GM13977 (cell line): Measurements from ENCODE around the gene DLG2.

Source experiments
- DNase-seq: peaks from one replicate; pipeline ENCODE4 v3.0.0; 2012; ENCODE audit warnings: low spot score
- in situ Hi-C: fragments of 300-500 bp; cut with MboI; formaldehyde crosslinking; loops from one replicate; pipeline ENCODE4 v1.12.0; 2022; ENCODE audit warnings: low sequenced_read_pairs, low pct_unique_long_range_greater_than_20kb, mixed read lengths, inconsistent platforms; ENCODE audit not compliant: unreplicated experiment
- TF ChIP-seq, protein P1 (sequence below): IDR thresholded peaks from 2 replicates; pipeline ENCODE4 v1.5.1; 2012; ENCODE audit warnings: mild to moderate bottlenecking, control low read depth; ENCODE audit not compliant: insufficient read depth; ENCODE audit errors: extremely low read depth, missing control alignments

DLG2 gene

DNA sequence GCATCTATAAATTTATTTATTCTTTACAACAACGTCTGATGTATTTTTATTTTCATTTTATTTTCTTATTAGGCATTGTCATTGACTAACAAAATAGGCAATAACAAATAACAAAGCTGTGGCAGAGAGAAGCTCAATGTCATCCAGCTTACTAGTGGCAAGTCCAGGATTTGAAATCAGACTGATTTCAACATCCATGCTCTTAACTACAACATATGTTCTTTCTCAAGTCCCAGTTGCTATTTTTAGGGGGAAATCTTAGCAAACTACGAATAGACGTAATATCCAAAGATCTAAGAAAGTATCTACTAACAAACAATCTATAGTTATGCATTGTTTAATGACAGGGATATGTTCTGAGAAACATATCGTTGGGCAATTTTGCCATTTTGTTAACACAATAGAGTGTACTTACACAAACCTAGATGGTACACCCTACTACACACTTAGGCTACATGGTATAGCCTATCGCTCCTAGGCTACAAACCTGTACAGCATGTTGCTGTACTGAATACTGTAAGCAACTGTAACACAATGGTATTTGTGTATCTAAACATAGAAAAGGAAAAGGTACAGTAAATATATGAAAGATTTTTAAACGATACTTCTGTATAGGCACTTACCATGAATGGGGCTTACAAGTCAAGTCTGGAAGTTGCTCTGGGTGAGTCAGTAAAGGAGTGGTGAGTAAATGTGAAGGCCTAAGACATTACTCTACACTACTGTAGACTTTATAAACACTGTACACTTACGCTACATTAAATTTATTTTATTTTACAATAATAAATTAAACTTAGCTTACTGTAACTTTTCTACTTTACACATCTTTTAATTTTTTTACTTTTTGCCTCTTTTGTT is 151.3 kb downstream of the DLG2 start:
- no peak for DNase-seq
- in situ Hi-C loops = no loop called here
- TF ChIP-seq, protein P1, sequence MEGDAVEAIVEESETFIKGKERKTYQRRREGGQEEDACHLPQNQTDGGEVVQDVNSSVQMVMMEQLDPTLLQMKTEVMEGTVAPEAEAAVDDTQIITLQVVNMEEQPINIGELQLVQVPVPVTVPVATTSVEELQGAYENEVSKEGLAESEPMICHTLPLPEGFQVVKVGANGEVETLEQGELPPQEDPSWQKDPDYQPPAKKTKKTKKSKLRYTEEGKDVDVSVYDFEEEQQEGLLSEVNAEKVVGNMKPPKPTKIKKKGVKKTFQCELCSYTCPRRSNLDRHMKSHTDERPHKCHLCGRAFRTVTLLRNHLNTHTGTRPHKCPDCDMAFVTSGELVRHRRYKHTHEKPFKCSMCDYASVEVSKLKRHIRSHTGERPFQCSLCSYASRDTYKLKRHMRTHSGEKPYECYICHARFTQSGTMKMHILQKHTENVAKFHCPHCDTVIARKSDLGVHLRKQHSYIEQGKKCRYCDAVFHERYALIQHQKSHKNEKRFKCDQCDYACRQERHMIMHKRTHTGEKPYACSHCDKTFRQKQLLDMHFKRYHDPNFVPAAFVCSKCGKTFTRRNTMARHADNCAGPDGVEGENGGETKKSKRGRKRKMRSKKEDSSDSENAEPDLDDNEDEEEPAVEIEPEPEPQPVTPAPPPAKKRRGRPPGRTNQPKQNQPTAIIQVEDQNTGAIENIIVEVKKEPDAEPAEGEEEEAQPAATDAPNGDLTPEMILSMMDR = no peak

DNA sequence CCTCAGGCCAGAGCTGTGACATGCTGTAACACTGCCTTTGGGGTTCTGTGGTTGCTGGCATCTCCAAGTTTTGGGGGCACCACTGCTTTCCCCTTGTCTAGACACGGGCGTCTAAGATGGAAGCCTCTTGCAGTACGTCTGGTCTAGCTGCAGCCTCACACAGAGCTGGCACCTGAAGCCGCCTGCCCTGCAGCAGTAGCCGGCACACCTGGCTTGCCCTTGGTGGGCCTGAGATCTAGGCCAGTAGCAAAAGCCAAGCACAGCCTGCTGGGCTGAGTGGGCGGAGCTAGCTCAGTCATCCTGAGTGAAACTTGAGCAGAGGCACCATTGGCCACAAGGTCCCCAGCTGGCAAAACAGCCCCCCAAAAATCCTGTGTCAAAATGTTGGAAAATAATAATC is 154.2 kb downstream of the DLG2 start:
- TF ChIP-seq, protein P1 = no peak
- DNase-seq = no peak
- in situ Hi-C loops = no loop called here

DNA sequence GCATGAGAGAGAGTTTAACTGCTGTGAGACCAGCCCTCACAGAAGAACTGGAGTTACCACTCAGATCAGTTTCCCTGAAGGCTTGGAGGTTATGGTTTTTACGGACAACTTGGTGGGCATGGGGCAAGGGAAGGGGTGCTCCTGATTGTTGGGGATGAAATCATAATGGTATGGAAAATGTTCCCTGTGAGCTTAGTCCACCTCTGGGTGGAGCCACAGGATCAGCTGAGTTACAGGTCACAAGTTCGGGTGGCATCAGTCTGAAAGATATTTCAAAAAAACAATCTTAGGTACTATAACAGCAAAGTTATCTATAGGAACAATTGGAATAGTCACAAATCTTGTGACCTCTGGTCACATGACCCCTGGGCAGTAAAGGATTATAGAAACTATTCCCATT is 162.9 kb downstream of the DLG2 start:
- in situ Hi-C loops = no loop called here
- TF ChIP-seq, protein P1 = no peak
- no peak for DNase-seq

DNA sequence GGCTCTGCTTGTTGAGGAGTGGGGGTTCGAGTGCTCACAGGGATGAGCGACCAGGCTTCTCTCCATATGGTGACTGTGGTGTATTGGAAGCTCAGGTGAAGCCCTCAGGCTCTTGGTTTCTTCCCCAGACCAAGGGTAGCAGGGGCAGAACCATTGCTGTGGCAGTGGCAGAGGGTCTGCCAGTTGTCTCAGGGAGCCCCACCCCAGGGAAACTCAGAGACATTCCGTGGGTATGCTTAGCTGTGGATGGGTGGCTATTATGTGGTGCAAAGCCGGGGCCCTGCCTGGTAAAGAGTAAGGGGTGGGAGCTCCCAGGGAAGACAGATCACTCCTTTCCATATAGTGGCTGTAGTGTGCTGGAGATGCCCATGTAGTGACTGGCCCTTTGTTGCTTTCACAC is 167.8 kb downstream of the DLG2 start:
- TF ChIP-seq, protein P1 = no peak
- DNase-seq = no peak
- in situ Hi-C loops = no loop called here

DNA sequence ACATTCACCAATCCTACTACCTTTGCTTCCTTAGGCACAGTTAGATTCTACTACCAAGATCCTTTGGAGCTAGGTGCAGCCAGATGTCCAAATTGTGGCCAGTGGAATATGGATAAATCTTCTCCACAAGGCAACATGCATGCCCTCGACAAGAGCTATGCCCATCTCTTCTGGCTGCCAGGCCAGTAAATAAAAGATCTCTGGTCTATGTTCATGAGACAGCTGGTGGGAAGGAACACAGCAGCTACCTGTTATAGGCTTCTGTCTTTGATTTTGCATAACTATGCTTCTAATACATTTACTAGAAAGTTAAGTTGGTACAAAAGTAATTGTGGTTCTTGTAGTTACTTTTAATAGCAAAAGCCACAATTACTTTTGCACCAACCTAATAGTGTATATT is 182.7 kb downstream of the DLG2 start:
- no peak for DNase-seq
- TF ChIP-seq, protein P1 = no peak
- in situ Hi-C loops = no loop called here

DNA sequence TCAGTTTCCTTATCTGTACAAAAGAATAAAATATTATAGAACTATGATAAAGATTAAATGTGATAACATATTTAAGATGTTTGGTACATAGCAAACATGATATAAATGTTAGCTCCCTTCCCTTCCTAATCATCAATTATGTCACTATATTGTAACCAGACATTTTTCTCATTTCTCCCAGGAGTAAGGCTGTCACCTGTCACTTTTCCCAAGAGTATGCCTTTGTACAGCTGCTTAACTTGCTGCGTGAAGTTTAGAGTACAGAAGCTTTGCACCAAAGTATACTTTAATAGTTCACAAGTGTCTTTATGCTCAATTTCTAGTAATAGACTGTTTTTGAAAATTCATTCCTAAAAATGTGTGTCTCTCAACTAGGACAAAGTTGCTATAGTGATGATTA is 186.9 kb downstream of the DLG2 start:
- in situ Hi-C loops = no loop called here
- DNase-seq = no peak
- TF ChIP-seq, protein P1 = no peak
